Activated CD4-positive, alpha-beta T cell treated with anti-CD3 and anti-CD28 coated beads for 24 hours (primary cell): ENCODE data around the gene CEP85L.

Experiments
- DNase-seq, 2 donors: peaks; one replicate each; pipeline ENCODE4 v3.0.0-alpha.2; 2020; ENCODE audit warnings: low read depth in 2 of 2

CEP85L gene

GRCh38 chr6:118579786-118580185 lies 71.6 kb downstream of the CEP85L start:
- DNase-seq, result no peak

GRCh38 chr6:118578617-118579016 lies 72.8 kb downstream of the CEP85L start:
- no peak for DNase-seq

GRCh38 chr6:118577972-118578371 lies 73.4 kb downstream of the CEP85L start:
- no peak for DNase-seq

DNA sequence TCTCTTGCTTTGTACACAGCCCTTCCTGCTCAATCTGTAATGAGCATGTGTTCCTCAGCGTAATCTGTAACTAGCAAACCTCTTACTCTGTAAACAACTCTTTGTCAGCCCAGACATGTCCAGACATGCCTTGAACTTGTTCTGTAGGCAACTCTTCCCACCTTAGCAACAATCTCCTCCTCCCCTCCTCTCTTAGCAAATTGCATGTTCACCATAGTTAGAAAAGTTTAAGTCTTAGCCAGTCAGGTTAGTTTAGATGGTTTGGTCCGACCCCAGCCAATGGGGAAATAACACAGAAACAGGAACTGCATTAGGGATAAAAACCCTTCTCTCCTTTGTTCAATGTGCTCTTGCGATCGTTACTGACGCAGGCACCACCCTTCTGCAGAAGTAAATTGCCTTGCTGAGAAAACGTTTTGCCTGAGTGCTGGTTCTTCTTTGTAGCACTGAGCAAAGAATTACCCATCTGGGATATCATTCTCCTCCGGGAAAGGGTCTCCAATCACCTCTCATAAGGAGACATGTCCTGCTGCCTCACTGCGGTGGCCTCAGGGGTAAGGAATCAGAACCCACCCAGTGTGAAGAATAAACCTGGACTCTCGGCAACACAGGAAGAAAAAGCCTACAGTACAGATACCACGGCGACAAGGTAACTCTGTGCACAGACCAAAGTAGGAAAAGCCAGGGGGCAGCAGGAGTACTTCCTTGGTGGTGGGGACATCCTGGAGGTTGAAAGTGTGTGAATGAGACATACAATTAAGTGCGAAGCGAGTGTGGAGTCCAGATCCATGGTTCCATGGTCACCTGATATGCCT lies 77.1 kb downstream of the CEP85L start:
- no peak for DNase-seq

- no peak for DNase-seq
Measured at GRCh38 chr6:118571121-118571520, 80.3 kb downstream of the CEP85L start.

DNA sequence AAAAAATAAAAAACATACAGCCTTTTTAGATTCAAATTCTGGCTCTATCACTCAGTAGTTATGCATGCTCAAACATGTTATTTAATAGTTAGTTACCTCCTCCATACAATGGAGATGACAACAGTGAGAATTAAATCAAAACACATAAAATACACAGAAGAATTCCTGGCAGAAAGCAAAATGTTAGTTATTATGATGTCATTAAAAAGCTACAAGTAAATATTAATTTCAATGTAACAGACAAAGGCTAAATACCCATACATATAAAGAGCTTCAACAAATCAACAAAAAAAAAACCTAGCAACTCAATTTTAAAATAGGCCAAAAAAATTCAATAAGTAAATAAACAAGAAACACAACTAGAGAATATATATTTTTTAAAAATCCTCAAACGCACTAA lies 81.9 kb downstream of the CEP85L start:
- no peak for DNase-seq

- no peak for DNase-seq
Measured at GRCh38 chr6:118567974-118568373, 83.4 kb downstream of the CEP85L start.

GRCh38 chr6:118565311-118565960 lies 86.0 kb downstream of the CEP85L start:
- no peak for DNase-seq

DNA sequence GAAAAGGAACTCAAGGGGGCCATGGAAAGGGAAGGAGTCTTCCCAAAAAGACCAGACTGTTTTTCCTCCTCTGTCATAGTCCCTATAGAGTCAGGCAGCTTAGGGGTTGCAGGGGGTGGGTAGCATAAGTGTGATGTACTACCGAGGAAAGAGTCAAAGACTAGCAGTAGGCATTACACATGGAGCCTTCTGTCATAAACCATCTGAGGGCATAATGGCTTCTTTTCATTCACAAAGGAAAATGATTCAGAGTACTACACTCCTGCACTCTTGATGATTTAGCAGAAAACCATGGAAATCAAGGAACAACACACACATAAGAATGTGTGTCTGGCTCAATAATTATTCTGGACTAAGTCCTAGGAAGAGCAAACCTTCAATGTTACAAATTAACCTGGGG lies 88.4 kb downstream of the CEP85L start:
- DNase-seq, result no peak

DNA sequence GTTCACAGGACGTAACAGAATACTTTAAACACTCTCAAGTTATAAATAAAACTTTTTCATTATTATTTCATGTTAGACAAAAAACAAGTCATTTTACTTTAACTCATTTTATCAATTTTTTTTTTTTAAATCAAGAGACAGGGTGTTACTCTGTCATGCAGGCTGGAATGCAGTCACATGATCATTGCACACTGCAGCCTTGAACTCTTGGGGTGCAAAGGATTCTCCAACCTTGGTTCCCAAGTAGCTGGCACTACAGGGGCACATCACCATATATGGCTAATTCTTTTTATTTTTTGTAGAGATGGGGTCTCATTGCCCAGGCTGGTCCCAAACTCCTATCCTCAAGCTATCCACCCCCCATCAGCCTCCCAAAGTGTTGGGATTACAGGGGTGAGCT lies 89.1 kb downstream of the CEP85L start:
- no peak for DNase-seq

GRCh38 chr6:118559659-118560058 lies 91.7 kb downstream of the CEP85L start:
- no peak for DNase-seq

DNA sequence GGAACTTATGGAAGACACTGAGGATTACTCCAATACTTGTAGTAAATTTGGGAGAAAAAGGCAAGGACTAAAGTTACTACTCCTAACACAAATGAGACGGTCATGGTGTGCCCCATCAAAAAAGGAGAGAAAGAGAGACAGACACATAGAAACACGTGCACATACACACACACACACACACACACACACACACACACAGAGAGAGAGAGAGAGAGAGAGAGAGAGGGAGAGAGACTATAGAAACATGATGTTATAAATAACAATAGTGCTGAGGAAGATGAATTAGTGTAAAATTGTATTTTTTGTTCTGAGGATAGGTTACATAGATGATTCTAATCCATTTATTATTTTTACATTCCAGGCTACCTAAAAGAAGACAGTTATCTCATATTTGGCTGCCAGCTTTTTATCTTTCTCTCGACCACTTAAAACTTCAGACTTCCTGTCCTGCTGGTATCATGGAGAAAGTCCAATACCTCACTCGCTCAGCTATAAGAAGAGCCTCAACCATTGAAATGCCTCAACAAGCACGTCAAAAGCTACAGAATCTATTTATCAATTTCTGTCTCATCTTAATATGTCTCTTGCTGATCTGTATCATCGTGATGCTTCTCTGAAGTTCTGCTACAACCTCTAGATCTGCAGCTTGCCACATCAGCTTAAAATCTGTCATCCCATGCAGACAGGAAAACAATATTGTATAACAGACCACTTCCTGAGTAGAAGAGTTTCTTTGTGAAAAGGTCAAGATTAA lies 92.8 kb downstream of the CEP85L start:
- DNase-seq, result no peak

GRCh38 chr6:118554698-118555097 lies 96.7 kb downstream of the CEP85L start:
- no peak for DNase-seq

- DNase-seq, result no peak
Measured at GRCh38 chr6:118553132-118553531, 98.3 kb downstream of the CEP85L start.

GRCh38 chr6:118551063-118552053 lies 100.0 kb downstream of the CEP85L start:
- no peak for DNase-seq

DNA sequence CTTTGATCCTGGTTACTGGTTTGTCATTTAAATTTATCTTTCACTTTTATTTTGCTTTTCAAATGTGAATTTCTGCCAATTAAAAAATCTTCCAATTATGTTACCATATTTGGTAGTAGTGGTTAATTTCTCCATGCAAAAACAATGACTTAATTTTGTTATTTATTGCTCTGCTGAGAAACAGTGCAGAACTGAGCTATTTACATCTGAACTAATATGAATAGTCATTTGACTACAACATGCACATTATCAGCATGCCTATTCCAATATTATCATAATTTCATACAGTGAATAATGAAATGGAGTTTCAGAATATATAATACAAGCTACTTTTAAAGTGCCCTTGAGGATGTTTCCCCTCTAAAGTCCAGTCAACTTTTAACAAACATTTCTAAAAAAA lies 102.8 kb downstream of the CEP85L start:
- DNase-seq, result no peak

DNA sequence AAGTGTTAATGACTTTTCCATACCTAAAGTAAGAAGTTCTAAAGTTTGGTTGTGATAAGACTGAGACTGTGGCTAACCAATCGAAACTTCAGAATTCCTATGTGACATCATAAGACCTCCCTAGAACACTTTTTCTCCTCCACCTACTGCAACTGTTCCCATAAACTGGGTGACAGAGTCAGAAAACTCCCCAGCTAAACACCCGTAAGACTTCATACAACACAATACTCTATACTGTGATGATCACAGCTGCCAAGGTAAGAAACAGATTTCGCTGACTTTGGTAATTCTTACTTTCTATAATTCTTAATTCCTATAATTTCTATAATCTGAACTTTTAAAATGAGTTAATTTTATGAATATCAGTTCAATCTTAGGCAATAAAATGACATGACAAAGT lies 103.3 kb downstream of the CEP85L start, which contains the start of gene PLN:
TSS of gene PLN (plus strand) at position 161 of the 400 bp plus-strand sequence. CDS start 10,626 bp downstream, outside the sequence.
- DNase-seq, result no peak

- DNase-seq, result no peak
Measured at GRCh38 chr6:118546880-118547218, 104.5 kb downstream of the CEP85L start.

DNA sequence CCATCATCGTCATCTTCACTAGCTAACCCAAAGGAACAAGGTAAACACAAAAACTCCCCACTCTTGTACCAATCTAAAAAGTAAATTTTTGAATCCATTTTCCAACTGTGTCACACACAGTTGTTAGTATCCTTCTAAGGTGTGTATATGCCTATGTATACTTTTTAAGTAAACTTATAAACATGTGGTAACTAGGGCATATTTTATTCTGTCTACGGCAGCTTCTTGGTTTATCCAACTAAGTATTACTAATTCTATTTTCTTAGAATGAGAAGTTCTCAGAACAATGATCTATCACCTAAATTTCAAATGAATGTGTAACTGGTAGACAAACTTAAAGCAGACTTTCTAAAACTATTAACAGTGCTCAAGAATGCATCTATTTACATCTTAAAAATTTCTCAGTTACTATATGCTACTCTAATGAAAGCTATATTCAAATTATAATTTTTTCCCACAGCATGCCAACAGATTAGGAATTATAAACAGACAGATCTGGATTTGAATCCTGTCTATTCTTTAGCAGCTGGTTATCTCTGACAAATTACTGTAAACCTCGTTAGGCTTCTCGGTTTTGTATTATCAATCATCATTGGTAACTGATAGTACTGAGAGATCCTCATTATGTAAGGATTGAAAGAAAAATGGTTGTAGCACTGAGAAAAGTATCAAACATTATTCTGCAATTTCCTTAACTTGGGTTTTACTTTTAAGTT lies 105.1 kb downstream of the CEP85L start:
- DNase-seq, result no peak

DNA sequence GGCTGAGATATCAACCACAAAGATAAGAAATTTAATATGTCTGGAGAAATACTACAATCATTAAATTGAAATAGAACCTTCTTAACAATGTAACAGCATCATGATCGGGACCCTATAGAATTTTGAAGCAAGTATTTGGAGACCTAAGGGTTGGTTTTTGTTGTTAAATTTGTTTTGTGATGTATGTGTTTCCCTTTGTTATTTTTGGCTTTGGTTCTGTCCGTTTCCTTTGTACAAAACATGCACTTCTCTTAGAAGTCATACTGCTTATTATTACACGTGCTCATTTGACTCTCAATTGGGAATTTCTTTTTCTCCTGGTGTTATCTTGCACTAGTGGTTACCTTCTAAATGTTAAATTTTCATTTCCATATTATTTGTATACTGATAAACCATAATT lies 107.3 kb downstream of the CEP85L start:
- DNase-seq, result no peak
